GM12874 (cell line): ENCODE measurements around the gene C1orf174.

ENCODE experiments used
- TF ChIP-seq, protein P1 (sequence below): IDR thresholded peaks from 2 replicates; pipeline ENCODE4 v1.5.1; 2011; ENCODE audit warnings: low read depth, mild to moderate bottlenecking, control low read depth, low read length, moderate library complexity; ENCODE audit not compliant: insufficient read depth

Gene C1orf174

DNA sequence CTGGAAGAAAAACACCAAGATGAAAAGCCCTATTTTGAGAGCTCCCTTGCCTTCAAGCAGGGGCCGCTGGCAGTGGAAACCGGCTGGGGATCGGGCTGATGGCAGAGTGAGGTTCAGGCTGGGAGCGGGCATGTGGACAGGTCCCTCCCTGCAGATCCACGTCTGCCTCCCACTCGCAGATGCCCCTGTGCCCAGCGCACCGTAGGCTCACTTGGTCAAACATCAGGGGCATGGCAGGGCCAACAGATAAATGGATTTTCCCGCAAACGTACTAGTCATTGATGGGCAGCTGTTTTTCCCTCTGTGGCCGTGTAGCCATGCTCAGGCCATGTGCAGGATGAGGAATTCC, 6.6 kb upstream of the C1orf174 start:
- TF ChIP-seq, protein P1, sequence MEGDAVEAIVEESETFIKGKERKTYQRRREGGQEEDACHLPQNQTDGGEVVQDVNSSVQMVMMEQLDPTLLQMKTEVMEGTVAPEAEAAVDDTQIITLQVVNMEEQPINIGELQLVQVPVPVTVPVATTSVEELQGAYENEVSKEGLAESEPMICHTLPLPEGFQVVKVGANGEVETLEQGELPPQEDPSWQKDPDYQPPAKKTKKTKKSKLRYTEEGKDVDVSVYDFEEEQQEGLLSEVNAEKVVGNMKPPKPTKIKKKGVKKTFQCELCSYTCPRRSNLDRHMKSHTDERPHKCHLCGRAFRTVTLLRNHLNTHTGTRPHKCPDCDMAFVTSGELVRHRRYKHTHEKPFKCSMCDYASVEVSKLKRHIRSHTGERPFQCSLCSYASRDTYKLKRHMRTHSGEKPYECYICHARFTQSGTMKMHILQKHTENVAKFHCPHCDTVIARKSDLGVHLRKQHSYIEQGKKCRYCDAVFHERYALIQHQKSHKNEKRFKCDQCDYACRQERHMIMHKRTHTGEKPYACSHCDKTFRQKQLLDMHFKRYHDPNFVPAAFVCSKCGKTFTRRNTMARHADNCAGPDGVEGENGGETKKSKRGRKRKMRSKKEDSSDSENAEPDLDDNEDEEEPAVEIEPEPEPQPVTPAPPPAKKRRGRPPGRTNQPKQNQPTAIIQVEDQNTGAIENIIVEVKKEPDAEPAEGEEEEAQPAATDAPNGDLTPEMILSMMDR, result no peak

DNA sequence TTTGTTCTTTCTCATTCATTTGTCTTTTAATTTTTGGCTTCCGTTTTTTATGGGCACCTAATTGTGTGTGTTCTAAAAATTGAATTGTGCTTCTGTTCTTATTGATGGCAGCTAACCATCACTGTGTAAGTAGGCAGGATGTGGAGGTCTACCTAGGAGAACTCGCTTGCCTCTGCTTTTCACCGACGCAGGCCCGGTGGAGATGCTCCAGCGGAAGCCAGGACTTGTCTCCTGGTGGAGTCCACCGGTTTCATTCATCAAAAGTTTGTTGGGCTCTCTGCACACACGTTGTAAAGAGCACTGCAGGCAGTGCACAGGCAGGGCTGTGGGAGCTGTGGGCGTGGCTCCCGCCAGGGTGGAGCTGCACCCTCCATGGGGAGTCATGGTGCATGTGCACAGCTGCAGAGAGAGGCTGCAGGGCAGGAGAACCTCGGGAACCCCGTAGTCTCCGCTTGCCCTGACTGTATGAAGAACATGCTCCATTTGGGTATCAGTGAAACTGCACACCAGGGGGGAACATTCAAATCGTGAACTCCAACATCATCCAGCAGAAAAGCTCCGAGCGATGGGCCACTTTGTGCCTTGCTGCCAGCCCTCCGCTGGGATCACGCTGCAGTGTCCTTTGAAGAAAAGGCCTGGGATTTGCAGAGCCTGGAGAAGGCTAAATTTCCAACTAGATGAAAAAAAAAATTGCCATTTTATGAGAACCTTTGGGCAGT, 6.0 kb upstream of the C1orf174 start:
- TF ChIP-seq, protein P1, result no peak

DNA sequence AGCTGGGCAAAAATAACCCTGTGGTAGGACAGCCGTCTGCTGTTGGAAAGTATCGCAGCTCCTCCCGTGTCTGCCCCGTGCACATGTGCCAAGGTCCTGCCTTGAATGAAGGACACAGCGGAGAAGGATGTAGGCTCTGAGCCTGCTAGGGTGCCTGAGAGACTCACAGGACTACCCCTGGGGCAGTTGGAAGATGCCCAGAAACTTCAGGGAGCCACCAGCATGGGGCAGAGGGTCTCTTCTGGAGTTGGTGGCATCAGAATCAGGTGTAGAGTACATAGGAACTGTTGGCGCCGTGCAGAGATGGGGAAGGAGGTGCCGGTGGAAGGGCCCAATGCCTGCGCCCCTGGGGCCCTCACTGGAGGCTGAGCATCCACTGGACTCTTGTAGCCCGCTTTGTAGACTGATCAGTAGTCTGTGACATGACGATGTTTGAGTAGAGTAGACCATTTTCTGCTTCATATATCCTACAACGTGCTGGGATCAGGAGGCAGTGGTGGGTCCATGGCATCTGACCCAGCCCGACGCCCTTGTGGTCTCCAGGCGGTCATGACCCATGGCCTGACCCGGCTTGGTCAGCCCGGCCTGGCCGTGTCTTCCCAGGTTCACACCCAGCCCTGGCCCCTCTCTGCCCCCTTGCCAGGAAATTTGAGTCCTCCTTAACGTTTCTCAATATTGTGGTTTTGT, 5.3 kb upstream of the C1orf174 start:
- TF ChIP-seq, protein P1, result no peak

DNA sequence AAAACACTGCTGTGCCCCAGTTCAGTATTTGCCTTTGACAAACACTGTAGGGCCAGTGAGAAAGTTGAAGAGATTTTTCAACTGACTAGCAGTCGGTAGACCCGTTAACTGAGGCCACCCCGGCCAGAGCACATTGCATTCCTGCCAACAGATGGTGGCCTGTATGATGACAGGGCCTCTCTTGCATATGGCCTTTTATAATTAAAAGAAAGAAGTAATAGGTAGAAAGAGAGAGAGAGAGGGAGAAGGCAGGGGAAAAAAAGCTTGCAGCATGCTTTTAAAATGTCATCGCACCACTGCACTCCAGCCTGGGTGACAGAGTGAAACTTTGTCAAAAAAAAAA, 4.7 kb upstream of the C1orf174 start:
- TF ChIP-seq, protein P1, result no peak

DNA sequence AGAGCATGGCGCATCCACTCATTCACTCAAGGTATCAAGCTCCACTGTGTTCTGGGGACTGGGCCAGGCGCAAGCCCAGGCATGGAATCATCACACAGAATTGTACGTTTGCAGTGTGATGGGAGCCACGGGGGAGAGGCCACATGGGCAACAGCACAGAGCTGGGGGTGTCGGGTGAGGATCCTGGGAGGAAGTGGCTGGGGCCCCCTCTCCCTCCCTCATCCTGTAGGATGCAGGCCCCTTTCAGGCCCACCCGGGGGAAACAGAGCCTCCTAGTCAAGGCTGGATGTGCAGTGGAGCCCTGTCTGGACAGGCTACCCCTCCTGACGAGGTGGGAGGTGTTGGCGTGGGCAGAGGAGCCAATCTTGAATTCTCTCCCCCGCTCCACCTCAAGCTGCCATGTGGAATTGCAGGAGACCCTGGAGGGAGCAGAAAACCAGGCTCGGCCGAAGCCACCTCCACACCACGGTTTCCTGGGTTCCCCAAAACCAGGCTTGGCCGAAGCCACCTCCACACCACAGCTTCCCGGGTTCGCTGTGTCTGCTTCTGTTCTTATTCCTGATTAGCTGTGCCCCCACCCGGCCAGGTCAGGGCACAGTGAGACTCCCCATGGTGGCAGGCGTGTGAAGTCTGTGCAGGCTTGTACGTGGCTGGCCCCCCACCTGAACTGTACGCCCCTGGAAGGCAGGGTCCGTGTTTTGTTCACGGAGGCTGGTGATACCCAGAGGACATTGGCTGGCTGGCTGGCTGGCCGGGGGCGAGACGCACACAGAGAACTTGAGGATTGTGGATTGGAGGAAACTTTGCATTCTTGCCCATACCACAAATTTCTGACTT, 4.2 kb upstream of the C1orf174 start:
- TF ChIP-seq, protein P1, result no peak

DNA sequence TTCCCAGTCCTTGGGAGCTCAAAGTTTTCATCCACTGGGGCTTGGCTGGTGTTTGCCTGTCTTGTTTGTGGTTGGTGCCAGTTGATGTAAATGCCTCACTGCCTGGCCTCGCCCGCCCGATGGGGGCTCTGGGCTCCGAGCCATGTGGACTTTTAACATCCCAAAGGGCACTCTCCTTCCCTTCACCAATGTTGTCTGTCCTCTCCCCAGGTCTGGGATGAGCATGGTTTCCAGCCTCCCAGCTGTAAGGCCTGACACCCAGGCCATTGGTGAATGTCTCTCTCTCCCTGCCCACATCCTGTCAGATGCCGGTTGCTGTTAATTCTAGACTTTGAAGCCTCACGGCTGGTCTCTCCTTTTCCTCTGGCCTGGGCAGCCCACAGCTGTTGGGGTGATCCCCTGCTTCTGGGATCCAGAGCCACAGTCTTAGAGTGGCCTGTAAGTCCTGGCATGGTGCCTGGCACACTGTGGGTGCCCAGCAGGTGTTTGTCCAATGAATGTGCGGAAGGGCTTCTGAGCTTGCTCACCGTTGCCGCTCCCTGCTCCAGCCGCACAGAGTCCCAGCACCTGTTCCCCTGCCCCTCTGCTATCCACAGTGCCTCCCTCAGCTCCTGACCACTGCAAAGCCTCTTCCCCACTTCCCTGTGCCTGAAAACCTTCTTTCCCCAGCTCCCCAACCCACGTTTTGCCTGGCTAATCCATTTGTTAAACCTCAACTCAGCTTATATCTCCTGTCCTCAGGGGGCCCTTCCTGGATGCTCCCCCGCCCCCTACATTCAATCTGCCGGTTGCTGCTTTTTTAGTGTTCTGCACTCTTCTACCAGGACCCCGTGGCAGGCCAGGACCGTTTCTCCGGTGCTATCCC, 3.3 kb upstream of the C1orf174 start:
- TF ChIP-seq, protein P1, result no peak

DNA sequence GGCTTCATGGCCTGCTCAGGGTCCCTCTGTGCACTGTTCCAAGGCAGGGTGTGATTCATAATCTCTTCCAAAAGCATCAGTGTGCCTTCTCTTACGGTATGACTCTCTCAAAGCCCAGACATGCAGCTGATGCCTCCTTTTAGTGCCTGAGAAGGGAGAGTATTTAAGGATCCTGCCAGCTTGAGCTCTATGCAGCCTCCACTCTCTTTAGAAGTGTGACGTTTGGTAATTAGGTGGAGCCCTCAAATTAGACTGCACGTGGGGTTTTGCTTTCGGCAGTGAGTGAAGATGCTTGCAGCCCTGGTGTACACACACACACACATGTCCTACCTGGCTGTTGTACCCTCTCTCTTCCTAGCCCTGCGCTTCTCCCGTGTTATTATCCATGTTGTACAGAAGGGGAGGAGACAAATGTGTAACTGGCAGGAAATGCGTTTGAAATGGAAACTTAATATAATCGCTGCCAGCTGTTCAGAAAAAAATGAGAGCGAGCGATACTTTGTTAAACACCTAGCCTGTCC, 2.6 kb upstream of the C1orf174 start:
- TF ChIP-seq, protein P1, result no peak
